ENCODE results near the gene MACO1. TPM values are rescaled to one million over a fixed set of nuclear protein-coding genes. Genes with fewer than 3 reads are reported as not detected.
"Not testable (repeated sequence)": the region's sequence is repeated elsewhere in the genome, so short reads cannot be mapped to it uniquely, and the experiment has no call there.

MACO1 gene
- polyA plus RNA-seq, 5 donors: 22.2 to 29.8 (median 24.1) TPM

- DNase-seq: not testable (repeated sequence)
Observed at GRCh38 chr1:25423206-25423605, 7.5 kb upstream of the MACO1 start.

- no peak for DNase-seq
Observed at GRCh38 chr1:25425098-25426085, 5.3 kb upstream of the MACO1 start.

- no peak for DNase-seq
Observed at GRCh38 chr1:25427696-25428095, 3.0 kb upstream of the MACO1 start.

- no peak for DNase-seq
Observed at GRCh38 chr1:25428475-25429166, 2.1 kb upstream of the MACO1 start.

GRCh38 chr1:25430967-25431881 lies 527 bp downstream of the MACO1 start:
- DNase-seq: peak in 1 of 2 donors; percentile 17

GRCh38 chr1:25431955-25432719 lies 1.4 kb downstream of the MACO1 start:
- no peak for DNase-seq

- DNase-seq: no peak
Observed at GRCh38 chr1:25432749-25433388, 2.2 kb downstream of the MACO1 start.

- DNase-seq: no peak
Observed at GRCh38 chr1:25433389-25434186, 2.9 kb downstream of the MACO1 start.

- no peak for DNase-seq
Observed at GRCh38 chr1:25435397-25436108, 4.9 kb downstream of the MACO1 start.

GRCh38 chr1:25437672-25438071 lies 7.0 kb downstream of the MACO1 start:
- DNase-seq: no peak

- no peak for DNase-seq
Observed at GRCh38 chr1:25439287-25439686, 8.6 kb downstream of the MACO1 start.

GRCh38 chr1:25442178-25442577 lies 11.5 kb downstream of the MACO1 start:
- no peak for DNase-seq

GRCh38 chr1:25443030-25443699 lies 12.5 kb downstream of the MACO1 start:
- DNase-seq: no peak

- not testable (repeated sequence) for DNase-seq
Observed at GRCh38 chr1:25444604-25445003, 13.9 kb downstream of the MACO1 start.

- no peak for DNase-seq
Observed at GRCh38 chr1:25445993-25446538, 15.4 kb downstream of the MACO1 start.

GRCh38 chr1:25447547-25447946 lies 16.9 kb downstream of the MACO1 start:
- DNase-seq: no peak

GRCh38 chr1:25450891-25451290 lies 20.2 kb downstream of the MACO1 start:
- DNase-seq: no peak

- DNase-seq: no peak
Observed at GRCh38 chr1:25451908-25452307, 21.2 kb downstream of the MACO1 start.
